Osteoblast (primary cell): ENCODE data around the gene FERMT3. TPM values are rescaled to one million over a fixed set of nuclear protein-coding genes. Genes with fewer than 3 reads are reported as not detected.
A peak's percentile ranks its signal among the peaks of the same experiment; 100 is the strongest.

Experiments
- DNase-seq: peaks from one replicate; pipeline ENCODE4 v3.0.0; 2011; ENCODE audit warnings: low spot score, mixed read lengths; ENCODE audit not compliant: insufficient read length; ENCODE audit errors: missing footprints
- H2AFZ ChIP-seq: 2 replicates; pipeline ENCODE4 v1.6.0; 2011; ENCODE audit warnings: mild to moderate bottlenecking, low read length
- H3K27ac ChIP-seq: 2 replicates; pipeline ENCODE4 v1.5.1; 2011; ENCODE audit warnings: mild to moderate bottlenecking, low read depth, low read length, moderate library complexity
- H3K27me3 ChIP-seq: 2 replicates; pipeline ENCODE4 v1.6.0; 2012; ENCODE audit warnings: mild to moderate bottlenecking, control low read depth, inconsistent platforms, low read length, moderate library complexity; ENCODE audit not compliant: insufficient read depth
- H3K36me3 ChIP-seq: 2 replicates; pipeline ENCODE4 v1.5.1; 2011; ENCODE audit warnings: mild to moderate bottlenecking, low read length, control low read depth, moderate library complexity; ENCODE audit not compliant: insufficient read depth
- H3K4me1 ChIP-seq: 2 replicates; pipeline ENCODE4 v1.5.1; 2011; ENCODE audit warnings: mild to moderate bottlenecking, low read length, control low read depth, moderate library complexity; ENCODE audit not compliant: insufficient read depth
- H3K4me2 ChIP-seq: 2 replicates; pipeline ENCODE4 v1.6.0; 2011; ENCODE audit warnings: mild to moderate bottlenecking, low read length; ENCODE audit not compliant: insufficient read depth
- H3K4me3 ChIP-seq: fragments of 200-600 bp; sonication (generic); 3 replicates; pipeline ENCODE4 v1.5.1; 2012; ENCODE audit warnings: mild to moderate bottlenecking, low read length, inconsistent platforms; ENCODE audit not compliant: insufficient read depth
- H3K79me2 ChIP-seq: 2 replicates; pipeline ENCODE4 v1.6.0; 2012; ENCODE audit warnings: mild to moderate bottlenecking, low read length, control low read depth, inconsistent platforms; ENCODE audit not compliant: insufficient read depth
- H3K9me3 ChIP-seq: 2 replicates; pipeline ENCODE4 v1.5.1; 2011; ENCODE audit warnings: low read depth, low read length, control low read depth
- H4K20me1 ChIP-seq: 2 replicates; pipeline ENCODE4 v1.6.0; 2012; ENCODE audit warnings: mild to moderate bottlenecking, low read length, control low read depth; ENCODE audit not compliant: insufficient read depth
- total RNA-seq: library from RNA; depleted of rRNA; stranded (reverse); fragments of >200 nt; gene quantifications from 2 replicates; pipeline ENCODE4 v1.2.3, GENCODE V29; 2012
- TF ChIP-seq, protein P1 (sequence below): IDR thresholded peaks from 2 replicates; pipeline ENCODE4 v1.5.1; 2011; ENCODE audit warnings: mild to moderate bottlenecking, low read depth, low read length, moderate library complexity; ENCODE audit errors: extremely low read depth

FERMT3 gene
- total RNA-seq, 1 donor: 1.1 TPM

- H3K9me3 ChIP-seq: no peaks in the 10 kb centered on the region
- no peaks in the 10 kb centered on the region for H3K27me3 ChIP-seq
- DNase-seq: no peak
- H3K4me2 ChIP-seq: no peak overlapping the region
- H3K27ac ChIP-seq: no peak overlapping the region
- TF ChIP-seq, protein P1, sequence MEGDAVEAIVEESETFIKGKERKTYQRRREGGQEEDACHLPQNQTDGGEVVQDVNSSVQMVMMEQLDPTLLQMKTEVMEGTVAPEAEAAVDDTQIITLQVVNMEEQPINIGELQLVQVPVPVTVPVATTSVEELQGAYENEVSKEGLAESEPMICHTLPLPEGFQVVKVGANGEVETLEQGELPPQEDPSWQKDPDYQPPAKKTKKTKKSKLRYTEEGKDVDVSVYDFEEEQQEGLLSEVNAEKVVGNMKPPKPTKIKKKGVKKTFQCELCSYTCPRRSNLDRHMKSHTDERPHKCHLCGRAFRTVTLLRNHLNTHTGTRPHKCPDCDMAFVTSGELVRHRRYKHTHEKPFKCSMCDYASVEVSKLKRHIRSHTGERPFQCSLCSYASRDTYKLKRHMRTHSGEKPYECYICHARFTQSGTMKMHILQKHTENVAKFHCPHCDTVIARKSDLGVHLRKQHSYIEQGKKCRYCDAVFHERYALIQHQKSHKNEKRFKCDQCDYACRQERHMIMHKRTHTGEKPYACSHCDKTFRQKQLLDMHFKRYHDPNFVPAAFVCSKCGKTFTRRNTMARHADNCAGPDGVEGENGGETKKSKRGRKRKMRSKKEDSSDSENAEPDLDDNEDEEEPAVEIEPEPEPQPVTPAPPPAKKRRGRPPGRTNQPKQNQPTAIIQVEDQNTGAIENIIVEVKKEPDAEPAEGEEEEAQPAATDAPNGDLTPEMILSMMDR: no peak
- H3K79me2 ChIP-seq: peaks cover 32% of the 10 kb centered on the region
- no peak overlapping the region for H3K4me3 ChIP-seq
- peaks cover 12% of the 10 kb centered on the region for H4K20me1 ChIP-seq
- H3K4me1 ChIP-seq: peaks cover 28% of the 10 kb centered on the region
- H2AFZ ChIP-seq: no peak overlapping the region
- peaks cover 17% of the 10 kb centered on the region for H3K36me3 ChIP-seq
Observed at GRCh38 chr11:64238999-64239398, 32.5 kb downstream of the FERMT3 start.

GRCh38 chr11:64239662-64240434 lies 33.3 kb downstream of the FERMT3 start:
- TF ChIP-seq, protein P1: no peak
- Histone ChIP-seq H2AFZ (no peak overlapping the region), H3K36me3 (peaks cover 20% of the 10 kb centered on the region), H4K20me1 (peaks cover 12% of the 10 kb centered on the region), H3K4me1 (peaks cover 30% of the 10 kb centered on the region), H3K27ac (peak overlapping the region; percentile 96), H3K9me3 (no peaks in the 10 kb centered on the region), H3K27me3 (no peaks in the 10 kb centered on the region), H3K4me2 (peak overlapping the region; percentile 91), H3K79me2 (peaks cover 36% of the 10 kb centered on the region), H3K4me3 (peak overlapping the region; percentile 87)
- DNase-seq: no peak

- peak within 1 kb of the TSS; percentile 94 for H2AFZ ChIP-seq
- H3K4me2 ChIP-seq: peak within 1 kb of the TSS; percentile 91
- peaks cover 37% of the 10 kb centered on the region for H3K79me2 ChIP-seq
- H3K4me1 ChIP-seq: peaks cover 31% of the 10 kb centered on the region
- no peaks in the 10 kb centered on the region for H3K9me3 ChIP-seq
- H4K20me1 ChIP-seq: peaks cover 11% of the 10 kb centered on the region
- H3K27ac ChIP-seq: peak within 1 kb of the TSS; percentile 96
- TF ChIP-seq, protein P1: no peak
- peak within 1 kb of the TSS; percentile 87 for H3K4me3 ChIP-seq
- peak; percentile 100 for DNase-seq
- H3K27me3 ChIP-seq: no peaks in the 10 kb centered on the region
- H3K36me3 ChIP-seq: peaks cover 20% of the 10 kb centered on the region
Observed at GRCh38 chr11:64240435-64241240, 34.1 kb downstream of the FERMT3 start, which contains the start of gene FKBP2. Gene FKBP2, plus strand, starts transcription at chr11:64241095. Its CDS starts 1,293 bp downstream, at chr11:64242388.

DNA sequence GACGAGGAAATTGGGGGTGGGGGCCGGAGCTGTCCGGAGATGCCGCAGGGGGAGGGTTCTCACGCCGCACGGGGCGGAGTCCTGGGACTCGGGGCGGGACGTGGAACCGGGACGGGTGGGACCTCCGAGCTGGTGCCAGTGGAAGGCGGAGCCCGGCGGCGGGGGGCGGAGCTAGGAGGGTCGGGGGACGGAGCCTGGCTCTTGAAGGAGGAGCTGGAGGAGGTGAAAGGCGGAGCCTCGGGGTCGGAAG lies 34.6 kb downstream of the FERMT3 start:
- peak; percentile 99 for DNase-seq
- TF ChIP-seq, protein P1: no peak
- Histone ChIP-seq H3K4me3 (peak overlapping the region; percentile 87), H3K4me2 (peak overlapping the region; percentile 91), H3K27ac (peak overlapping the region; percentile 96), H3K36me3 (peaks cover 20% of the 10 kb centered on the region), H3K4me1 (peaks cover 29% of the 10 kb centered on the region), H4K20me1 (peaks cover 8% of the 10 kb centered on the region), H3K79me2 (peaks cover 41% of the 10 kb centered on the region), H2AFZ (peak overlapping the region; percentile 70), H3K9me3 (no peaks in the 10 kb centered on the region), H3K27me3 (no peaks in the 10 kb centered on the region)
